Cardiac fibroblast (primary cell): Measurements from ENCODE around the gene USP46.

Experiments used
- DNase-seq, 2 donors: peaks; one replicate each; pipeline versions ENCODE4 v3.0.0 to v3.0.0-alpha.2; 2010; ENCODE audit warnings: low read depth in 2 of 2
- H3K4me3 ChIP-seq, 2 donors: replicated peaks in 1 of 2; 1 replicate in 1 of 2; 2 replicates in 1 of 2; pipeline ENCODE4 v1.5.1; 2011; ENCODE audit warnings: low read depth in 2 of 2, low read length in 2 of 2, mild to moderate bottlenecking in 2 of 2, moderate library complexity in 1 of 2
- CTCF ChIP-seq: IDR thresholded peaks from one replicate; pipeline ENCODE4 v1.5.1; 2011; ENCODE audit warnings: low read depth, mild to moderate bottlenecking, low read length, inconsistent platforms

Gene USP46, protein sequence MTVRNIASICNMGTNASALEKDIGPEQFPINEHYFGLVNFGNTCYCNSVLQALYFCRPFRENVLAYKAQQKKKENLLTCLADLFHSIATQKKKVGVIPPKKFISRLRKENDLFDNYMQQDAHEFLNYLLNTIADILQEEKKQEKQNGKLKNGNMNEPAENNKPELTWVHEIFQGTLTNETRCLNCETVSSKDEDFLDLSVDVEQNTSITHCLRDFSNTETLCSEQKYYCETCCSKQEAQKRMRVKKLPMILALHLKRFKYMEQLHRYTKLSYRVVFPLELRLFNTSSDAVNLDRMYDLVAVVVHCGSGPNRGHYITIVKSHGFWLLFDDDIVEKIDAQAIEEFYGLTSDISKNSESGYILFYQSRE

DNA sequence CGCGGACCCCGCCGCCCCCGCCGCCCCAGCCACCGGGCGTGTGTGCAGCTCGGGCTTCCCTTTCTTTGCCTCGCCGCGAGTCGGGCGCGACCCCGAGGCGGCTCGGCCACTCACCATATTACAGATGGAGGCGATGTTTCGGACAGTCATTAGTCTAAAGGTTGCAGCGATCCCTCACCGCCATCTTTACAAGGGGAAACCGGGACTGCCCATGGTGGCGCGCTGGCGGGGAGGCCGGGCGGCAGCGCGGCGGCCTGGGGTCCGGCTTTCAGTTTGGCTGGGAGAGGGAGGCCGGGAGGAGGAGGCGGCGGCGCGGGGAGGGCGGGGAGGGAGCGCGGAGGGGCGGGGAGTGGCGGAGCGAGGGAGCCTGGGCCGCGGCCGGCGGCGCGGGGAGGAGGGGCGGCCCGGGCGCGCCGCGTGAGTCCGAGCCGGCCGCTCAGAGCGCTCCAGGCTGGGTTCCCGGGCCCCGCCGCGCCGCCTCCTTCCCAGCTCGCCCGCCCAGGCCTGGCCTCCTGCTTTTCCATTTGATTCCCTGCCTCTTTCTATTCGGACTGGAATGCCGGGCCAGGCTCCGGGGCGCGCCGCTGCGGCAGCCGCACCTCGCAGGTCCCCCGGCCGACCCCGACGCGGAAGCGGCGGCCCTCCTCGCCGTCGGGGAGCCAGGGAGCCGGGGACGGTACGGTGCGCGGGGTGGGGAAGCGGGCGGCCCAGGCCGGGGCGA lies at the start of gene USP46:
USP46 (minus strand) TSS at position 301 of the 721 bp plus-strand sequence; CDS start at position 150, 151 bp downstream.
- peak within 1 kb of the TSS; percentile 73 to 75 for H3K4me3 ChIP-seq
- no peak for TF ChIP-seq CTCF
- DNase-seq: peak; percentile 70 to 85

GRCh38 chr4:52704661-52705060 lies 45.6 kb upstream of the USP46 start:
- H3K4me3 ChIP-seq: no peak overlapping the region
- peak; percentile 48 to 57 for DNase-seq
- TF ChIP-seq CTCF: no peak

DNA sequence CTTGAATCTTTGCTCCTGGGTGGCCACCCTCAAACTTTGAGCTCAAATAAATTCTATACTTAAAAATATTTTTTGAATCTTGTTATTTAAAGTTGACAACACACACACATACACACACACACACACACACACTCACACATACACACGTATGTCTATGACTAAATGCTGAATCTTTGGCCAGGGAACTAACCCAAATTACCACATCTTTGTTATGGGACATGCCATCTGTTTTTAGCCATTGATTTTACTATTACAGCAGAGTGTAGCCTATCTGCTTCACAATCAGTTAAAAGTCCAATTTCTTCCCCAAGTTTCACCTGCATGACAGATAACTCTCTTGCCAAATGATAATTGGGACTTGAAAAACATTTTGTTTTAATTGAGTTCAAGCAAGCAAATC lies 45.0 kb upstream of the USP46 start:
- no peak overlapping the region for H3K4me3 ChIP-seq
- peak; percentile 42 to 68 for DNase-seq
- no peak for TF ChIP-seq CTCF

DNA sequence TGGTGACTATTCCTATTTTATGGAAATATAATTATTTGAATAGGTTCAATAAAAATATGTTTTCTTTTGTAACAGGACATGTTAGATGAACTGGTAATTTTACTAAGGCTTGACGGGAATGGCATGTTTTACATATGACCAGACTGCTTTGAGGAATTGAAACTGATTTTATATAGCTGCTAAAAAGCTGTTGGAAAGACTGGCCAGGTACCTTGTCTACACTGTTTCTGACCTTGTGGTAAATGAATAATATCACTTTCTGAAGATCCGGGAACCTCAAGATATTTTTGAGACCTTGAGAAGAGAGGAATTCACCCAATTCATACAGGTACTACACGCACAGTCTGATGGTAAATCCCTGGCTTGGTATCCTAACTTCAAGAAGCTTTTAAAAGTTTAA lies 42.1 kb upstream of the USP46 start:
- TF ChIP-seq CTCF: no peak
- H3K4me3 ChIP-seq: no peak overlapping the region
- no peak for DNase-seq

GRCh38 chr4:52694936-52695335 lies 35.8 kb upstream of the USP46 start:
- no peak for DNase-seq
- TF ChIP-seq CTCF: no peak
- H3K4me3 ChIP-seq: no peak overlapping the region

DNA sequence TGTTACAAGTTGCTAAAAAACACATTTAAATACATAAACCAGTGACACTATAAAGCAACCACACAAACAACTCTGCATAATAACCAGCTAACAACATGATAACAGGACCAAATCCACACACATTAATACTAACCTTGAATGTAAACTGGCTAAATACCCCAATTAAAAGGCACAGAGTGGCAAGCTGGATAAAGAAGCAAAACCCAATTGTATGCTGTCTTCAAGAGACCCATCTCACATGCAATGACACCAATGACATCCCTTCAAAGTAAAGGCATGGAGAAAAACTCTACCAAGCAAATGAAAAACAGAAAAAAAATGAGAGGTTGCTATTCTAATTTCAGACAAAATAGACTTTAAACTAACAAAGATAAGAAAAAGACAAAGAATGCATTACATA lies 34.4 kb upstream of the USP46 start:
- H3K4me3 ChIP-seq: no peak overlapping the region
- no peak for DNase-seq
- no peak for TF ChIP-seq CTCF
